HL-60 (cell line): ENCODE data around the gene CDH20.

Experiments
- CTCF ChIP-seq: IDR thresholded peaks from one replicate; pipeline ENCODE4 v1.5.1; 2011; ENCODE audit warnings: low read length, control low read depth, inconsistent platforms; ENCODE audit not compliant: insufficient read depth
- GABPA ChIP-seq: IDR thresholded peaks from 2 replicates; pipeline ENCODE4 v1.6.1; 2012; ENCODE audit warnings: low read depth
- POLR2AphosphoS5 ChIP-seq: IDR thresholded peaks from 2 replicates; pipeline ENCODE4 v1.6.1; 2012; ENCODE audit warnings: low read depth
- REST ChIP-seq: IDR thresholded peaks from 2 replicates; pipeline ENCODE4 v1.6.1; 2012; ENCODE audit warnings: low read depth; ENCODE audit not compliant: insufficient replicate concordance
- SPI1 ChIP-seq: IDR thresholded peaks from 2 replicates; pipeline ENCODE4 v1.6.1; 2012; ENCODE audit warnings: low read depth, mild to moderate bottlenecking, borderline replicate concordance

GRCh38 chr18:61414086-61414485, 80.9 kb downstream of the CDH20 start:
- no peak for TF ChIP-seq CTCF
- no peak for TF ChIP-seq POLR2AphosphoS5
- no peak for TF ChIP-seq SPI1
- no peak for TF ChIP-seq GABPA
- TF ChIP-seq REST = no peak
